Endothelial cell of umbilical vein (primary cell): Measurements from ENCODE around the gene RARA. TPM values are rescaled to one million over a fixed set of nuclear protein-coding genes. Genes with fewer than 3 reads are reported as not detected.
A peak's percentile ranks its signal among the peaks of the same experiment; 100 is the strongest.

Source experiments
- BruUV-seq: library from RNA; stranded (reverse); fragments of 400-500 nt; replicated peaks from 2 replicates; lab custom pipeline; 2021; lab: Mats Ljungman, UMichigan
- CTCF ChIA-PET: fragments of 300-600, 350-600 bp; sonication (Branson Sonifier 250); formaldehyde crosslinking; loops from one replicate; lab custom pipeline; 2021; ENCODE audit warnings: antibody characterized with exemption, inconsistent platforms; lab: Charles Lee
- POLR2A ChIA-PET: fragments of 300-600, 350-600 bp; sonication (Branson Sonifier 250); formaldehyde crosslinking; loops from one replicate; lab custom pipeline; 2021; ENCODE audit warnings: antibody characterized with exemption, inconsistent platforms; lab: Charles Lee
- DNase-seq: peaks from one replicate; pipeline ENCODE4 v3.0.0-alpha.2; 2011; ENCODE audit warnings: low read depth, low spot score
- FAIRE-seq: peaks from 2 replicates; lab custom pipeline; 2011; peaks lifted over from hg19 to GRCh38; lab: Jason Lieb, UNC
- H2AFZ ChIP-seq: 2 replicates; pipeline ENCODE4 v1.6.0; 2012; ENCODE audit warnings: low read depth, low read length, control low read depth, inconsistent platforms
- H3K27ac ChIP-seq: 2 replicates; pipeline ENCODE4 v1.5.1; 2011; ENCODE audit warnings: low read depth, mild to moderate bottlenecking, control low read depth, low read length, moderate library complexity; ENCODE audit not compliant: insufficient read depth
- H3K27me3 ChIP-seq, 2 experiments: 2 replicates each; pipeline versions ENCODE4 v1.6.0 to v1.6.1; 2011; ENCODE audit warnings: low read length in 2 of 2, mixed read lengths in 1 of 2; ENCODE audit not compliant: control insufficient read depth in 2 of 2, insufficient read depth in 2 of 2
- H3K36me3 ChIP-seq, 2 experiments: 2 replicates in 1 of 2; 3 replicates in 1 of 2; pipeline ENCODE4 v1.5.1; 2011; ENCODE audit warnings: low read length in 2 of 2, mild to moderate bottlenecking in 1 of 2, moderate library complexity in 1 of 2; ENCODE audit not compliant: control insufficient read depth in 2 of 2, insufficient read depth in 2 of 2; ENCODE audit errors: extremely low read depth in 1 of 2
- H3K4me1 ChIP-seq: 3 replicates; pipeline ENCODE4 v1.5.1; 2011; ENCODE audit warnings: mild to moderate bottlenecking, low read length; ENCODE audit not compliant: control insufficient read depth, insufficient read depth; ENCODE audit errors: extremely low read depth
- H3K4me2 ChIP-seq: 2 replicates; pipeline ENCODE4 v1.6.1; 2011; ENCODE audit warnings: low read length, control low read depth, mixed read lengths; ENCODE audit not compliant: insufficient read depth
- H3K4me3 ChIP-seq, 3 experiments: fragments of 200-600 bp in 1 of 3; sonication (generic), shearing (Covaris generic) in 1 of 3; replicated peaks in 1 of 3; 2 replicates each; pipeline ENCODE4 v1.5.1; 2011 to 2016; ENCODE audit warnings: control low read depth in 3 of 3, low read length in 3 of 3, mild to moderate bottlenecking in 2 of 3, inconsistent platforms in 1 of 3, low read depth in 1 of 3, moderate library complexity in 1 of 3; ENCODE audit not compliant: insufficient read depth in 1 of 3
- H3K79me2 ChIP-seq: 2 replicates; pipeline ENCODE4 v1.6.0; 2012; ENCODE audit warnings: low read length, inconsistent platforms; ENCODE audit not compliant: control insufficient read depth, insufficient read depth
- H3K9ac ChIP-seq: replicated peaks from 2 replicates; pipeline ENCODE3; 2011; ENCODE audit warnings: low read length, control low read depth; ENCODE audit not compliant: insufficient read depth; ENCODE audit errors: extremely low read depth
- H3K9me1 ChIP-seq: replicated peaks from 3 replicates; pipeline ENCODE4 v1.6.0; 2011; ENCODE audit warnings: mild to moderate bottlenecking, low read length; ENCODE audit not compliant: control insufficient read depth, insufficient read depth; ENCODE audit errors: extremely low read depth
- H3K9me3 ChIP-seq: replicated peaks from 2 replicates; pipeline ENCODE4 v1.5.1; 2012; ENCODE audit warnings: low read length, inconsistent platforms; ENCODE audit not compliant: control insufficient read depth, insufficient read depth
- H4K20me1 ChIP-seq: replicated peaks from 2 replicates; pipeline ENCODE3; 2011; ENCODE audit warnings: mild to moderate bottlenecking, low read length; ENCODE audit not compliant: control insufficient read depth, insufficient read depth; ENCODE audit errors: extremely low read depth
- EZH2 ChIP-seq: IDR thresholded peaks from 2 replicates; pipeline ENCODE4 v1.6.1; 2012; ENCODE audit warnings: borderline replicate concordance, low read depth, mild to moderate bottlenecking, moderate library complexity, low read length, inconsistent platforms; ENCODE audit not compliant: severe bottlenecking
- FOS ChIP-seq: IDR thresholded peaks from 2 replicates; pipeline ENCODE4 v1.6.1; 2011; ENCODE audit warnings: mild to moderate bottlenecking, low read length, moderate library complexity, borderline replicate concordance; ENCODE audit not compliant: insufficient read depth
- GATA2 ChIP-seq: IDR thresholded peaks from 2 replicates; pipeline ENCODE4 v1.7.0; 2011; ENCODE audit warnings: low read depth, mild to moderate bottlenecking, moderate library complexity, mixed read lengths, low read length; ENCODE audit not compliant: insufficient read length, insufficient read depth
- JUN ChIP-seq: IDR thresholded peaks from 2 replicates; pipeline ENCODE4 v1.6.1; 2011; ENCODE audit warnings: borderline replicate concordance, low read depth; ENCODE audit not compliant: insufficient read length, insufficient read depth
- MYC ChIP-seq: IDR thresholded peaks from one replicate; pipeline ENCODE4 v1.6.1; 2011; ENCODE audit warnings: mild to moderate bottlenecking, low read depth, low read length
- POLR2A ChIP-seq: IDR thresholded peaks from 2 replicates; pipeline ENCODE4 v1.6.1; 2012; ENCODE audit warnings: low read depth, mild to moderate bottlenecking, control low read depth, low read length
- POLR2AphosphoS5 ChIP-seq: IDR thresholded peaks from 2 replicates; pipeline ENCODE4 v1.6.1; 2012; ENCODE audit warnings: low read depth, mild to moderate bottlenecking, control low read depth, low read length, moderate library complexity; ENCODE audit not compliant: insufficient read depth
- dilution Hi-C: fragments of 300-500 bp; cut with MboI; formaldehyde crosslinking; loops from one replicate; pipeline ENCODE4 v1.15.0; 2019; ENCODE audit warnings: low sequenced_read_pairs; ENCODE audit not compliant: extremely low pct_ligation_motif_present
- intact Hi-C: fragments of 100-400 bp; cut with micrococcal nuclease; formaldehyde crosslinking; loops from one replicate; pipeline ENCODE4 v1.10.0; 2022
- polyA plus RNA-seq, 4 experiments: library from polyadenylated mRNA; depleted of rRNA in 3 of 4; stranded (reverse) in 3 of 4; unstranded in 1 of 4; fragments of >200 nt; gene quantifications; 2 replicates each; pipeline versions ENCODE4 v1.2.1 to v1.2.3, GENCODE V29; 2011 to 2012; ENCODE audit warnings: missing spikeins in 1 of 4
- total RNA-seq: library from RNA; stranded (reverse); gene quantifications from 2 replicates; pipeline ENCODE4 v1.2.3, GENCODE V29; 2021
- TF ChIP-seq, protein P1 (sequence below): IDR thresholded peaks from 2 replicates; pipeline ENCODE4 v1.6.1; 2011; ENCODE audit not compliant: insufficient read depth, insufficient read length
- TF ChIP-seq, protein P2 (sequence below), 2 donors: IDR thresholded peaks; 1 replicate in 1 of 2; 2 replicates in 1 of 2; pipeline ENCODE4 v1.5.1; 2011; ENCODE audit warnings: low read length in 2 of 2, mild to moderate bottlenecking in 2 of 2, moderate library complexity in 2 of 2, control low read depth in 1 of 2, inconsistent platforms in 1 of 2, low read depth in 1 of 2; ENCODE audit not compliant: insufficient read depth in 1 of 2; ENCODE audit errors: extremely low read depth in 1 of 2

The RARA gene
- total and polyA plus RNA-seq, 2 donors (not counting 3 experiments of a cell fraction or from before 2014, with no cell fraction given): 11.9 to 37.8 TPM

DNA sequence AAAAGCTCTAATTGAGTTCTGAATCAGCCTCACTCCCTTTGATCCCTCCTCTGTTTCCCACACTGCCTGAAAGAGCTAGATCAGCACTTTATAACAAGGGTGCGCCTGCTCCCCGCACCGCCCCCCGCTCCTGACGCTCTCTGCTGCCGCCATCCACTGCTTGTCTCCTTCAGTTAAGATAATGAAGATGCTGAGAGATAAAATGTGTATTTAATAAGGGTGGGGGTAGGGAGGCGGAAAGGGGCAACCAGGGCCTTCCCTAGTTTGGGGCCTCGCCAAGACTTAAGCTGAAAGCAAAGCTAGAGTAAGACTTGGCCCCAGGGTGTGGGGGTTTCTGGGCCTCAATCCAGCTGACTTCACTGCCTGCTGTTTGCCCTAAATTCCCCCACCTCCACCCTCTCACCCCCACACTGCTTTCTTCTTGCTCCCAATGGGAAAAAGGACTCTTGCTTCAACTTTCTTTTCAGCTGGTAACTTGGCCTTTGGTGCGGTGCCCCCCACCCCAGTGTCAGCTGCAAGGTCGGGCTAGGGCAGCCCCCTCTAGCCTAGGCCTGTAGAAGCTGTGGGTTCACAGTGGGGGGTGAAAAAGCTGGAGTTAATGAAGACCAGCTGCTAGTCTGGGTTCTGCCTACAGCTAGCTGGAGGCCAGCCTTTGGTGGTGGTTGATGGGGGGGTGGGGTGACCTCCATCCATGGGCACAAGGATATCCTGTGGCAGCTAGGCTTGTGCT, 1.8 kb upstream of the RARA start:
- Histone ChIP-seq H3K9me3 (no peaks in the 10 kb centered on the region), H3K9me1 (no peaks in the 10 kb centered on the region), H3K4me3 (no peak overlapping the region), H4K20me1 (no peaks in the 10 kb centered on the region), H3K36me3 (no peaks in the 10 kb centered on the region), H3K27ac (no peak overlapping the region), H3K27me3 (no peaks in the 10 kb centered on the region), H2AFZ (no peak overlapping the region), H3K4me2 (no peak overlapping the region), H3K4me1 (peaks cover 41% of the 10 kb centered on the region), H3K9ac (no peak overlapping the region), H3K79me2 (no peaks in the 10 kb centered on the region)
- POLR2A ChIA-PET: no interaction called here
- CTCF ChIA-PET: interaction anchor here (0.7 to 15.6 kb wide), 11 partner anchors 10 to 229 kb away, joined by 3 to 530 read pairs (median 3); partner anchors contain the start of gene GJD3
- peak; percentile 7 for TF ChIP-seq POLR2AphosphoS5
- TF ChIP-seq JUN: no peak
- no peak for DNase-seq
- no TSS peak for BruUV-seq
- FAIRE-seq: no peak
- intact Hi-C loops: no loop called here
- dilution Hi-C loops: no loop called here

DNA sequence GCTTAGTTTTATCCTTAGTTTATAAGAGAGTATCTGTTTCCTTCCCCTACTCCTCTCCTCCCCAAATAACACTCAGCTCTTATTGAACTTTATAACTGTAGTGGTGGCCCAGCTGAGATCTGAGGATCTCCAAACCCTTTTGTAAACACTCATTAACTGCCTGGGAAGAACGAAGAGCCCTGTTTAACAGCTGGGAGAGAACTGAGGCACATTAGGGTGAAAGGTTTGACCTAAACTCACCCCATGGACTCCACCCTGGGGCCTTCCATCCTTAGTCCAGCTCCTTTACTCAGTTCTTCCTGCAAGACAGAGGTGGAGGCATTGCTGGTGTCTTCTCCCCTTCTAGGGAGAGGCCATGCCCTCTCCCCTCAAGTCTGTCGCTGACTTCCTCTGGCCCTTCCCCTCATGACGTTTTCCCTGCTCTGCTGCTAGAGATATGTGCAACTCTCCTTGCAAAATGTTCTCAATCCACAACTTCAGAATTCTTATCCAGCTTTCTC, 1.2 kb upstream of the RARA start:
- Histone ChIP-seq H3K4me1 (peaks cover 47% of the 10 kb centered on the region), H3K4me2 (no peak overlapping the region), H3K79me2 (no peaks in the 10 kb centered on the region), H3K9me3 (no peaks in the 10 kb centered on the region), H3K36me3 (no peaks in the 10 kb centered on the region), H3K4me3 (no peak overlapping the region), H3K9me1 (no peaks in the 10 kb centered on the region), H3K27ac (no peak overlapping the region), H4K20me1 (no peaks in the 10 kb centered on the region), H3K9ac (no peak overlapping the region), H3K27me3 (no peaks in the 10 kb centered on the region), H2AFZ (no peak overlapping the region)
- intact Hi-C loops: no loop called here
- no peak for DNase-seq
- dilution Hi-C loops: no loop called here
- ChIA-PET POLR2A (no interaction called here), CTCF (interaction anchor here (0.7 to 15.6 kb wide), 10 partner anchors 9 to 228 kb away, joined by 3 to 530 read pairs (median 4); partner anchors contain the start of gene GJD3)
- TF ChIP-seq POLR2A (no peak), POLR2AphosphoS5 (no peak), EZH2 (no peak), GATA2 (no peak), JUN (no peak), FOS (no peak), MYC (no peak)
- TF ChIP-seq, protein P1, sequence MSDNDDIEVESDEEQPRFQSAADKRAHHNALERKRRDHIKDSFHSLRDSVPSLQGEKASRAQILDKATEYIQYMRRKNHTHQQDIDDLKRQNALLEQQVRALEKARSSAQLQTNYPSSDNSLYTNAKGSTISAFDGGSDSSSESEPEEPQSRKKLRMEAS: no peak
- TF ChIP-seq, protein P2, sequence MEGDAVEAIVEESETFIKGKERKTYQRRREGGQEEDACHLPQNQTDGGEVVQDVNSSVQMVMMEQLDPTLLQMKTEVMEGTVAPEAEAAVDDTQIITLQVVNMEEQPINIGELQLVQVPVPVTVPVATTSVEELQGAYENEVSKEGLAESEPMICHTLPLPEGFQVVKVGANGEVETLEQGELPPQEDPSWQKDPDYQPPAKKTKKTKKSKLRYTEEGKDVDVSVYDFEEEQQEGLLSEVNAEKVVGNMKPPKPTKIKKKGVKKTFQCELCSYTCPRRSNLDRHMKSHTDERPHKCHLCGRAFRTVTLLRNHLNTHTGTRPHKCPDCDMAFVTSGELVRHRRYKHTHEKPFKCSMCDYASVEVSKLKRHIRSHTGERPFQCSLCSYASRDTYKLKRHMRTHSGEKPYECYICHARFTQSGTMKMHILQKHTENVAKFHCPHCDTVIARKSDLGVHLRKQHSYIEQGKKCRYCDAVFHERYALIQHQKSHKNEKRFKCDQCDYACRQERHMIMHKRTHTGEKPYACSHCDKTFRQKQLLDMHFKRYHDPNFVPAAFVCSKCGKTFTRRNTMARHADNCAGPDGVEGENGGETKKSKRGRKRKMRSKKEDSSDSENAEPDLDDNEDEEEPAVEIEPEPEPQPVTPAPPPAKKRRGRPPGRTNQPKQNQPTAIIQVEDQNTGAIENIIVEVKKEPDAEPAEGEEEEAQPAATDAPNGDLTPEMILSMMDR (IDR thresholded peaks at IDR 0.05; ENCODE audit: extremely low read depth in 1 of 2, insufficient read depth in 1 of 2, low read depth in 1 of 2, low read length in 2 of 2): no peak
- FAIRE-seq: no peak
- BruUV-seq: no TSS peak
